HG03442 (cell line): ENCODE results near the gene FNIP1.
"Not testable (repeated sequence)": the region's sequence is repeated elsewhere in the genome, so short reads cannot be mapped to it uniquely, and the experiment has no call there.

ENCODE experiments used
- ATAC-seq: cut with Tn5 transposase; IDR thresholded peaks from one replicate; pipeline ENCODE4 v1.9.1; 2021; ENCODE audit warnings: mild to moderate bottlenecking, moderate library complexity; ENCODE audit not compliant: unreplicated experiment

Gene FNIP1

DNA sequence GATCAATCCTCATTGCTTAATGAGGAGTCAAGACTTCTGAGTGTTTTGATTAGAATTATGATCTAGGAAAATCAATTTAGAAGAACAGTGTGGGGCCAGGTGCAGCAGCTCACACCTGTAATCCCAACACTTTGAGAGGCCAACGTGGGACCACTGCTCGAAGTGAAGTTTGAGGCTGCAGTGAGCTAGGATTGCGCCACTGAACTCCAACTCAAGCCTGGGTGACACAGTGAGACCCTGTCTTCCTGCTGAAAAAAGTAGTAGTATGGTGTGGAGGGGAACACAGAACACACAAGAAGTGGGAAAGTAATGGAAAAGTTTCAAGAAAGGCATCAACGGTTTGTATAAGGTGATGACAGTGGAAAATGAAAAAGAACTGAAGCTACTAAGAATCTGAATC lies 9.1 kb downstream of the FNIP1 start:
- no peak for ATAC-seq

DNA sequence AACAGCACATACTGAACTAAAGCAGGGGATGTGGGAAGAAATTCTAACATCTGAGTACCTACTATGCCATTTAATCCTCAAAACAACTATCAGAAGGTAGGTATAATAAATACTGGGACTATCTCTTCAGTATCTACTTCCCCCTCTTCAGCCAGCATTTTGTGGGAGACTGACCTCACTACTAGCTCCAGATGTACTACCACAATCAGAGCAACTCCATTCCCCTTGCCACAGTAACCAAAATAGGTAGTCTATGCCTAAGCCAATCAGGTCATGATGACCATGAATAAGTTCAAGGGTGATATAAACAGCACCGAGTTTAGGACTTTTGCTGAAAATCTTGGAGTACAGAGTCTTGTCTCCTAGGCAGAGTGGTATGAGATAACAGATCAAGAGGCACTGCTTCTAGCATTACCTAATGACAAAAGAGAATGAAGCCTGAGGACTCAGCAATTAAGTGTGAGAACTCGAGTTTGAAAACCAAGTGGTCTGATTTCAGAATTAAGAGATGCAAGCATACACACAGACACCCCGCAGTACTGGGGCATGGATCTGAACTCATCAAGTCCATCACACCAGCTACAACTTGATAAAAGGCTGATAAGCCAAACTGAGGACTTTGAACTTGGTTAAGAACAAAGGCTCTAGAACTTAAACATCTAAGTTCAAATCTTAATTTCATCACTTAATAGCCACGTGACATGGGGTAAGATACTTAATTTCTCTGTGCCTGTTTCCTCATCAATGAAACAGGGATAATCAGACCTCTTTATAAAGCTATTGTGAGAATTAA lies 9.7 kb downstream of the FNIP1 start:
- no peak for ATAC-seq

DNA sequence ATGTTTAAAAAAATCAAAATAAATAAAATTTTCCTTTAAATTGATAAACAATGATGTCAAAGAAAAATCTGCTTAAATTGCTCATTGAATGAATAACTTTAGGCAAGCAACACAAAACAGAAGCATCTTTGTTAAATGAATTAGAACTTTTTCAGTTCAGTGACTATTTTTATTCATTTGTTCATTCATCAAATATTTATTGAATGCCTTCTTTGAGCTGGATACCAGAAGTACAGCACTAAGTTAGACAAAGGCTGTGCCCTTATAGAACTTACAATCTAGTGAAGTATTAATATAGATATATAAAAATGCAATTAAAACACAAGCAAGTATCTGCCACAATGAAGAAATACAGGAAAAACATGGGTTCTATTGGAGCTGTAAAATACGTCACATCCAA lies 10.8 kb downstream of the FNIP1 start:
- no peak for ATAC-seq

DNA sequence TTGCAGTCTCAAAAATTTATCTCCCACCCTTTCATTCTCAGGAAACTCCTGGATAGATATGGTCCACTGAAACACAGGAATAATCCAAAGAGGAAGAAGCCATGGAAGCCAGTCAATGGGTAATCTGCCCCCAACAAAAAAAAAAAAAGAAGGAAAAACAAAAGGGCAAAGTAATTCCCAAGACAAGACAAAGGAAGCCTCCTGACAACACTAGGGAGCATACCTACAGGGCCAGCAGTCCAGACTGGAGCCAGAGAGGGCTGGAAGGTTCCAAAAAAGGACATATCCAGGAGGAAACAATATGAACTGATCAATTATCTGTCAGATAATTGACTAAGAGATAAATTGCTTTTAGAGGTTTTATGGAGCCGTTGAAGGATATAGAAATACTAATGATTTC lies 12.9 kb downstream of the FNIP1 start:
- no peak for ATAC-seq

DNA sequence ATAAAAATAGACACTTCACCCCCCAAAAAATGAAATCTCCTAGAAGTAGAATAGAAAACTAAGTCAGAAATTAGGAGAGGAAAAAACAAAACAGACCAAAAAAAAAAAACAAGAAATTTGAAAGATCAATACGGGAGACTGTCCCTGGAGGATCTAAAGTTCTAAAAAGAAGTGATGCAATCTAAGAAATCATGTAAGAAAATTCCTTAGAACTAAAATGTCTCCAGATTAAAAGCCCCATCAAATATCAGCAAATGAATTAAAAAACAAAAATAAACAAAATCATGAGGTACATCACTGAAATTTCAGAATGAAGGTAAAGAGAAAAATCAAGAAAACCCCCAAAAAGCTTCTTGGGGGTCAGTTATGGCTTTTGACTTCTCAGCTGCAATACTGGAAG lies 13.5 kb downstream of the FNIP1 start:
- no peak for ATAC-seq

DNA sequence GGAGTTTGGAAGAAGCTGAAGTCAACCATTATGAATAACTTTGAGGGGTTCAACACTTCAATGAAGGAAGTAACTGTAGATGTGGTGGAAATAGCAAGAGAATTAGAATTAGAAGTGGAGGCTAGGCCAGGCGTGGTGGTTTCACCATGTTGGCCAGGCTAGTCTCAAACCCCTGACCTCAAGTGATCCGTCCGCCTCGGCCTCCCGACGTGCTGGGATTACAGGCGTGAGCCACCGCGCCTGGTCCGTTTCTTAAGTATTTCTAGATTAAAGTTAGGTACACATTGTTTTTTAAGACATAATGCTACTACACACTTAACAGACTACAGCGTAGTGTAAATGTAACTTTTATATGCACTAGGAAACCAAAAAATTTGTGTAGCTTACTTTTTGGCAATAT lies 14.1 kb downstream of the FNIP1 start:
- no peak for ATAC-seq

DNA sequence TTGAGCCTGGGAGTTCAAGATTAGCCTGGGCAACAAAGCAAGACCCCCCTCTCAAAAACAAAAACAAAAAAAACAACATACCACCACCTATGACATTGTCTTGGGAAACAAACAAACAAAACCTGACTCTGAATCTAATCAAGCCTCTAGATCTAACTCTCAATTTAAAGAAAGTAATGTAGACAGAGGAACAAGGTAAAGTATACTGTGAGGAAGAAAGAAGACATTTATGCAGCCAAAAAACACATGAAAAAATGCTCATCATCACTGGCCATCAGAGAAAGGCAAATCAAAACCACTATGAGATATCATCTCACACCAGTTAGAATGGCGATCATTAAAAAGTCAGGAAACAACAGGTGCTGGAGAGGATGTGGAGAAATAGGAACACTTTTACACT lies 18.7 kb downstream of the FNIP1 start:
- ATAC-seq, result not testable (repeated sequence)

DNA sequence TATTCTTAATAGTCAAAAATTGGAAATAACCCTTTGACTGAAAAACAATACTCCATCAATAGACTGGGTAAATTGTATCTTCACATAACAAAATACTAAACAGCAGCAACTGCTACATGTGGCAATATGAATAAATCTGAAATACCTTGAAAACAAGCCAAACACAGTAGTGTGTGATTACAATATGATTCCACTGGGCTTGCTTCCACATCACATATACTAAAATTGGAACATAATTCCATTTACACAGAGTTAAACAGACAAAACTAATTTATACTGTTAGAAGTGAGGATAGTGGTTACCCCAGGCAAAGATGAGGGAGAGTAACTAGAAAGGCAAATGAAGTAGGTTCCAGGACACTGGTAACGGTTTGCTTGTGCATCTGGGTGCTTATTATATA lies 20.4 kb downstream of the FNIP1 start:
- ATAC-seq, result no peak

DNA sequence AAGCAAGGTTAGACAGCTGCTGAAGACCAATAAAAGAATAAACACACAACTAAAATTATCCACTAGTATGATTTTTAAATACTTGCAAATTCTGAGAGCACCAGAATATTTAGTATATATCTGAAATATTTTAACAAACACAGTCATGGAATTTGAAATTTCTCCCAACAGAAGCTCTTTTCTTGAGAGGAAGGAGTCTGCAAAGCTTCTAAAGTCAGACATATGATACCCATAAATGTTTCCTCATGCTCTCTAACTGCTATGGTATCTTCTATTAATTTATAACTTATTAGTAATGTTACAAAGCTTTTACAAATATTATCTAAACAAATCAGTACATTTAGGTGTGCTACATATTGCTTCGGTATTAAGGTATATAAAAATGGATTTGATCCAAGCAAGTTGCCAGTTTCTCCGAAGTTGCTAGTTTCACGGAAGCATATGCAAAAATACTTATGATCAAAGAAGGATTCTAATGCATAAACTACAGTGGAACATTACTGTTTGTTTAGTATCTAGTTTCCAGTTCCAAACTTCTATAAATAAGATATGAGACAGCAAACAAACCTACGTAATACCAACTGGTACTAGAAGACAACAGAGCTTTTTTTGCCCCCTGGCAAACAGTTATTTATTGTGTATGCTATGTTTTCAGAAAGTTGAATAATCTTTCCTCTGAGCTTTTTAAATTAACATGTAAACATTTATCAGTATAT lies 22.0 kb downstream of the FNIP1 start:
- no peak for ATAC-seq

DNA sequence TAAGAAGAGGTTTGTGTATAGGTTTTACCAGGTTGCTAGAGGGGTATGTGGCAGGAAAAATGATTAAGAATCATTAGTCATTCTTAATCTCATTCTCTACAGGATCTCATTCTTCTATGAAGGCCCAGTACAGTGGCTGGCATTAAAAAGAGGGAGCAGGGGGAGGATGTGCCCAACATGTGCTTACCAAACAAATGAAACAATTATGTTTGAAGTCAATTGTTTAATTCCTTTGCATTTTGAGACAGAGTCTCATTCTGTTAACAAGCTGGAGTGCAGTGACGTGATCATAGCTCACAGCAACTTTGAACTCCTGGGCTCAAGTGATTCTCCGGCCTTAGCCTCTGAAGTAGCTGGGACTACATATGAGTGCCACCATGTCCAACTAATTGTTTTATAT lies 23.0 kb downstream of the FNIP1 start:
- ATAC-seq, result no peak

DNA sequence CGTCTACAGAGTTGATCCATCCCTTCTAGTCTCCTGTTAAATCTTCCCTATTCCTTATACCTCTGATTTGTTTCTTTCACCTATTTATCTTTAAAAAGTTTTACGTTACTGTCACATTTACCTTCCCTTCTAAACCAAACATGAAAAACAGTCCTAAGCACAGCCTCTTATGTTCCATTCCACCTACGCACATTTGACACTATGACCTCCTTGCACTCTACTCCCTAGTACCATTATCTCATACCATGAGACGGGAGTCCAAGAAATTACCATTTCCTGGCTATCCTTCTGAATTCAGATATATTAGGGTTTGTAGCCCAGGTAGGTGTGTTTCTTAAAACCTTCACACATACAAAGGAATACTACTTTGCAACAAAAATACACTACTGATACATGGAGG lies 25.1 kb downstream of the FNIP1 start:
- no peak for ATAC-seq

DNA sequence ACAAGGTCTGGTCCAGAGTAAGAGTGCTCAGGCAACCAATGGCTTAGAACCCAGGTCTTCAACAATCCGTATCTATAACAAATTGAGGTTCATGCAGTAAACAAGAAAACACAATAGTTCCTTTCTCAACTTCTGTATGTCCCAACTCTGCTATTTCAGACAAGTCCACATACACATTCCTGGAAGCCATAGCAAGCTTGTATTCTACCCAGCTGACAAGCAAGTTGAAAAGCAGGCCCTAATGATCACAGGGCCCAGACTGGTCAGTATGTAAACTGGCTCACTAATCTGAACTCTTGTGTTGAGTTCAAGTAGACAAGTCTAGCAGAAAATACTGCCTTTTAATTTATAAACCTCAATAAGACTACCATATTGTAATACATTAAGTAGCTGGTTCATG lies 26.9 kb downstream of the FNIP1 start:
- no peak for ATAC-seq

DNA sequence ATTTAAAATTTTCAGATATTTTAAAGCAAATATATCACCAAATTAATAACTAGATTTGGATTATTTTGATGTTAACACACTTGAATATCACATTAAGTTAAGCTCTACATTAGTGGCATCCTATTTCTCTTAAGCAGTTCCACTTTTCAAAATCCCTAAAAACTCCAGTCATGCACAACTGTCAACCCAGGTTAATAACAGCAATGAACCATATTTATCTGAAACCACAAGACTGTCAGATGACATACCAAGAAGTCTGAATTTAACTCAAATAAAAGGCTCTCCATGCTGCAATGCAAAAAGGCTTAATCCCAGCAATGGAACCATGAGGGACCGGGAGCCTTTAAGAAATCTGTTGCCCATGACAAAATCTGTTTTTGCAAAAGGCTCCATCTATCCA lies 27.5 kb downstream of the FNIP1 start:
- ATAC-seq, result no peak

DNA sequence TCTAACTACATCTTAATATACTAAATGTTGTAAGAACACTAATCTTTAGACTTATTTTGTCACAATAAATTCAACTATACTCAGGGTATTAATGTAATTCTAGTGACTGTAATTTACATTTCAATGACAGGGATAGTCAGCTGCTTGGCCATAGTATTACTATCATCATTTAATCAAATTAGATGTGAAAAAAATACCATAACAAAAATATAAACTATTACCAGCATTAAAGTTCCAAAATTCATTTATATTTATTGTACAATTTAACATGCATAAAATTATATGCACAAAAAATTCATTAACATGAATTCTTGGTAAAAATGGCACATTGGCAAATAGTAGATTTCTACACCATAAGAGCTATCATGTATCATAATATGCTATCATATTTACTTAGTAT lies 28.9 kb downstream of the FNIP1 start:
- ATAC-seq, result no peak

DNA sequence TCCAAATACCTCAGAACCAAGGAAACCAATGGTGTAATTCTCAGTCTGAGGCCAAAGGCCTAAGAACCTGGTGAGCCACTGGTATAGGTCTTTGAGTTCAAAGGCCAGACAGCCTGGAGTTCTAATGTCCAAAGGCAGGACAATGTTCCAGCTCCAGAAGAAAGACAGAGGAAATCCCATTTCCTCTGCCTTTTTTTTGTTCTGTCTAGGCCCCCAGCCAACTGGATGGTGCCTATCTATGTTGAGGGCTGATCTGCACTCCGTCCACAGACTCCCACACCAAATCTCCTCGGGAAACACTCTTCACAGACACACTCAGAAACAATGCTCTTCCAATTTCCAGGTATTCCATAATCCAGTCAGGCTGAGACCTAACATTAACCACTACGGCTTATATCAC lies 30.1 kb downstream of the FNIP1 start:
- ATAC-seq, result no peak

DNA sequence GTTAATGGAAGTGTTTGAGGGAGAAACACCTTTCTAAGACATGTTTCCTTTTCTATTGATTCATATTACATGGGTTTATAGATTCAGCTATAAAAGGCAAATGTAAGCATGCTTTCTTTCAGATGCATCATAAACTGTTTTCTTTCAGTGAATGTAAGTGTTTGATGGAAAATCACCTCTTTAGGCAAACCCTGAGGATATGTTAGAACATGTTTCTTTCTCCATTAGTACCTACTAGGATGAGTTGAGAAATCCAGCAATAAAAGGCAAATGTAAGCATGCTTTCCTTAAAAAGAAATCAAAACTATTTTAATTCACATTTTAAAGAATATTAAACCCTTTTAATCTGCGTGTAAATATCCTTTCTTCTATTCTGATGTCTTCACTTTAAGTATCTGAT lies 31.6 kb downstream of the FNIP1 start:
- ATAC-seq, result no peak

DNA sequence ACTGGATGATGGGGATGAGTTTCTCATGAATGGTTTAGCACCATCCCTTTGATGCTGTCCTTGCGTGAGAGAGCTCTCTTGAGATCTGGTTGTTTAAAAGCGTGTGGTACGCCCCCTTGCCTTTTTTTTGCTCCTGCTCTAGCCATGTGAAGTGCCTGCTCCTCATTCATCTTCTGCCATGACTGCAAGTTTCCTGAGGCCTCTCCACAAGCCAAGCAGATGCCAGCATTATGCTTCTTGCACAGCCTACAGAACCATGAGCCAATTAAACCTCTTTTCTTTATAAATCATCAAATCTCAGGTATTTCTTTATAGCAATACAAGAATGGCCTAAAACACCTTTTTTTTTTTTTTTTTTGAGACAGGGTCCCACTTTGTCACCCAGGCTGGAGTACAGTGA lies 32.8 kb downstream of the FNIP1 start:
- no peak for ATAC-seq

DNA sequence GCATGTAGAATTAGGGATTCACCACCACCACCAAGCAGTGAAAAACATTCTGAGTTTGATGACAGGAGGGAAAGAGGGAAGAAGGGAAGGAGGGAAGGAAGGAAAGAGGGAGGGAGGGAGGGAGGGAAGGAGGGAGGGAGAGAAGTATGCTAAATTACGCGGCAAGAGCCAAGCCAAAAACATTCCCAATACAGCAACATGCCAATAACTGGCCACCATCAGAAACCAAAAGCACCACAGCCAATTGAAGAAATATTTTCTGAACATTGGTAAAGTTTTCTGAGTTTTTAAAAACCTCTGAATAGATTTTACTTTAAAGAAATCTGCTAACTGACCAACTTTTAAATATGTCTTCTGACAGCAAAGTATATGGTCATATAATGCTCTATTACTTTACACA lies 36.0 kb downstream of the FNIP1 start:
- no peak for ATAC-seq

DNA sequence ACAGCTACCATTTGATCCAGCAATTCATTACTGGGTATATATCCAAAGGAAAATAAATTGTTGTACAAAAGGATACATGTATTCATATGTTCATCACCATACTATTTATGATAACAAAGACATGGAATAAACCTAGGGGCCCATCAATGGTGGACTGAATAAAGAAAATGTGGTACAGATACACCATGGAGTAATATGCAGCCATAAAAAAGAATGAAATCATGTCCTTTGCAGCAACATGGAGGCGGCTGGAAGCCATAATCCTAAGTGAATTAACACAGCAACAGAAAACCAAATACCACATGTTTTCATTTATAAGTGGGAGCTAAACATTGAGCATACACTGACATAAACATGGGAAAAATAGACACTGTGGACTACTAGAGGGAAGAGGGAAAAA lies 37.1 kb downstream of the FNIP1 start:
- ATAC-seq, result no peak

DNA sequence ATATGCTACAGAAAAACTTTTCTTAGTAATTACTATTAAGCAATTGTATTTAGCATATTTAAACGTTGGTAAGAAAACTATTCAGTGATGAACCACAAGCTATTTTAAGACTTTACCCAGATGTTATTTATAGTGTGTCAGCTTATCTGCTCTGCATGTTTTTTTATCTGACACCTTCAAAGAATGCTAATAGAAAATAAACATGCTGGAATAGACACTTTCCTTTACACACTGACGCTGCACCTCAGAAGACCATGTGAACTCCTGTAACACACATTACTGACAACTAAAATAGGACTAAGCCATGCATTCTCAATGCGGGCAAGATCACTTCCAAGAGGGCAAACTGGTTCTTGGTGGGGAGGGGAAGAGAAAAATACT lies 38.3 kb downstream of the FNIP1 start:
- peak; percentile 30 for ATAC-seq

DNA sequence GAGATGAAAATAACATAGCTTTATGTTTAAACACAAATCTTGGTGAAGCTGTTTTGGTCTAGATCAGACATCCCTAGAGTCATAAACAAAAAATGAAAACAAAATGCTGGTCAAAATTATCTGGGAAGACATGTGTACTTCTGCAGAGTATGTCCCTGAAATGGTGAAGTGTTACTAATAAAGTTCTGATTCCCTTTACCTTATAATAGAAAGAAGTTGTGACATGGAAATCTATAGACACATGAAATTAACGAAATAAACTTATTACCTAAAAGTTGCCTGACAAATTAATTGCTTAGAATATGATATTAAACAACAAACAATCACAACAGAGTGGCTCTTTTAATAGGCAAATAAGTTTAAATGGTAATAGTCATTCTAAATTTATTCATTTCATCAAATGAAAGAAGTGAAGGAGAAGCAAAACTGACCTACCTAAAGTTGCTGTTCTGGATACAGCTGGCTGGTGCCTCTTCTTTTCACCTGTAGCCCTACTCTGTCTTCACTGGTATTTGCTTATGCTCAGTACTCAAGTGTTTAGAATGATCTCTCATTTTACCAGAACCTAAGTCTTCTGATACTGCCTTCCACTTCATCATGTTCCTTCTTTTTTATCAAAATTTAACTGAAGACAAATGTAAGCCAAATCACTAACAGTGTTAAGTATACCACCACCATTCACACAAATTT lies 38.8 kb downstream of the FNIP1 start:
- peak; percentile 46 for ATAC-seq

DNA sequence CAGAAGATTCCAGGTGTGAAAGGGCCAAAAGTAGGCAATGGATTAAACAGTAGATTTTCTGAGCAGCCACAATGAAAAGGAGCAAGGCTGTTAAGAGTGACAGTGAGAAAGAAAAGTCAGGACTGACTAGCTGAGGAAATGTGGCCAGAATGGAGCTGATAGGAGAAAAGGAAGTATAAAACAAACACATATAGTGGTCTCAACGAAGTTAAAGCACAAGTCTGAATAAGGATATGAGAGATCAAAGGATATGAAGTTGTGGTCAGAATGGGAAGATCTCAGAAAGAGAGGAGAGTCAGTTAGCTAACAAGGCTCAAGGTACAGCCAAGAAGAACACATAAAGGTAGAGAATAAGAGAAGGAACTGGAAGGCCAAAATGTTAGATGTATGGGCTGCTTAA lies 39.9 kb downstream of the FNIP1 start:
- no peak for ATAC-seq
